Naive B cell (primary cell): ENCODE data around the gene REV1. TPM values are rescaled to one million over a fixed set of nuclear protein-coding genes. Genes with fewer than 3 reads are reported as not detected.
"Not testable (repeated sequence)": the region's sequence is repeated elsewhere in the genome, so short reads cannot be mapped to it uniquely, and the experiment has no call there.

Source experiments
- ATAC-seq, 2 donors: fragments of 150-1000 bp; cut with Tn5 transposase; 2 replicates each; pipeline ENCODE4 v1.10.0; 2021; ENCODE audit warnings: low read depth in 2 of 2, mild to moderate bottlenecking in 2 of 2, moderate library complexity in 2 of 2
- DNase-seq: peaks from one replicate; pipeline ENCODE4 v3.0.0; 2022
- H3K27ac Mint-ChIP-seq, 6 donors: one replicate each; pipeline ENCODE4 v1.8.0; 2020 to 2022; ENCODE audit warnings: mild to moderate bottlenecking in 6 of 6, mixed read lengths in 6 of 6, moderate library complexity in 5 of 6, inconsistent platforms in 2 of 6
- H3K27me3 Mint-ChIP-seq, 3 donors: one replicate each; pipeline ENCODE4 v1.8.0; 2021 to 2022; ENCODE audit warnings: mixed read lengths in 3 of 3, mild to moderate bottlenecking in 1 of 3
- H3K36me3 Mint-ChIP-seq, 2 donors: one replicate each; pipeline ENCODE4 v1.8.0; 2020 to 2022; ENCODE audit warnings: mixed read lengths in 2 of 2, inconsistent platforms in 1 of 2, mild to moderate bottlenecking in 1 of 2
- H3K4me1 Mint-ChIP-seq, 3 donors: one replicate each; pipeline ENCODE4 v1.8.0; 2020 to 2022; ENCODE audit warnings: mixed read lengths in 3 of 3, inconsistent platforms in 1 of 3, mild to moderate bottlenecking in 1 of 3, moderate library complexity in 1 of 3
- H3K4me3 Mint-ChIP-seq, 8 donors: one replicate each; pipeline ENCODE4 v1.8.0; 2020 to 2022; ENCODE audit warnings: mild to moderate bottlenecking in 8 of 8, mixed read lengths in 8 of 8, moderate library complexity in 8 of 8, inconsistent platforms in 2 of 8
- H3K9me3 Mint-ChIP-seq, 7 donors: one replicate each; pipeline ENCODE4 v1.8.0; 2020 to 2022; ENCODE audit warnings: mixed read lengths in 7 of 7, mild to moderate bottlenecking in 5 of 7, inconsistent platforms in 2 of 7, moderate library complexity in 1 of 7
- polyA plus RNA-seq, 6 donors: library from polyadenylated mRNA; unstranded; fragments of 300-500 nt; fragmentation: Illumina TruSeq; gene quantifications; one replicate each; pipeline ENCODE4 v1.2.3, GENCODE V29; 2021; ENCODE audit warnings: low read depth in 6 of 6

REV1 gene
- 10 to 100 TPM; 14.7 to 25.8 (median 17.9) TPM for polyA plus RNA-seq

DNA sequence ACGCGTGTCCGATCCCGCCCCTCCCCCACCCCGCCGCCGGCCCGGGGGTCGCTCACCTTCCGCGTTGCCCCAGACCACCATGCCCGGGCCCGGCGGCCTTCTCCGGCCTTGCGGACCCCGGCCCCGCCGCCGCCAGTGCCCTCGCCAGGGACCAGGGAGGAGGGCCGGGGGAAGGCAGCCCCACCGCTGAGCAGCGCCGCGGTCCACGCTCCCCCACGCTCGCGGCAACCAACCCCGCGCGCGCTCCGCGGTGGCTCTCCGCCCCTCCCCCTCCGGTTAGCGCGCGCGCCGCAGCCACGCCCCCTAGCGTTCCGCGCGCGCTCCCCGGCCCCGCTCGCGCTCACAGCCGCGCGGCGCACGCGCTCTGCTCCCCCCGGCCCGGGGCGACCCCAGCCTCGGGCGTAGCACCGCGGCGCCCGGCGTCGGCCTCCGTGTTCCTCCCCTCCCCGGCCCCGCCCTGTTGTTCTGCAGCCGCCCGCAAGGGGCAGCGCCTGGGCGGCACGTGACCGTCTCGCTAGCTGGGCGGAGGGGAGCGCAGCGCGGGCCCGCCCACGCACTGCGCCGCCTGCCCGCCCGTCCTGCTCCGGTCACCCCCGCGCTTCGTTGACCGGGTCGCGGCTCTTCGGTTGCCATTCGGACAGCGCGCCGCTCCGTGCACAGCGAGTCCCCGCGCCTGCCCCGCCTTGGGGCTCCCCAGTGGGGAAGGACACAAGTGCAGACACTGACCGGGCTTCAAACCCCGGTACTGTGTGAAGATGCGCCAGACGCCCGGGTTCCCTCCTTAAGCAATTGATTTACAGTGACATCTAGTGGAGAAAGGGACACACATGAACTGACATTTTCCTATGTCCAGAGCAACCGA lies at the start of gene REV1:
Gene REV1 (minus strand): TSS at position 257 of the 862 bp plus-strand sequence. CDS start 25,042 bp downstream, outside the sequence.
- H3K27me3 Mint-ChIP-seq: peaks cover 0 to 8% (median 0%) of the 10 kb centered on the region in 3 donors
- H3K4me1 Mint-ChIP-seq: peaks cover 23 to 37% (median 32%) of the 10 kb centered on the region in 3 donors
- H3K4me3 Mint-ChIP-seq: peak within 1 kb of the TSS; percentile 96 to 99 (median 98)
- DNase-seq (peak; percentile 97), ATAC-seq (peak; percentile 79 to 81)
- peak within 1 kb of the TSS; percentile 94 to 100 (median 99) for H3K27ac Mint-ChIP-seq
- H3K36me3 Mint-ChIP-seq: peaks cover 0 to 8% of the 10 kb centered on the region in 2 donors
- H3K9me3 Mint-ChIP-seq: no peaks in the 10 kb centered on the region

DNA sequence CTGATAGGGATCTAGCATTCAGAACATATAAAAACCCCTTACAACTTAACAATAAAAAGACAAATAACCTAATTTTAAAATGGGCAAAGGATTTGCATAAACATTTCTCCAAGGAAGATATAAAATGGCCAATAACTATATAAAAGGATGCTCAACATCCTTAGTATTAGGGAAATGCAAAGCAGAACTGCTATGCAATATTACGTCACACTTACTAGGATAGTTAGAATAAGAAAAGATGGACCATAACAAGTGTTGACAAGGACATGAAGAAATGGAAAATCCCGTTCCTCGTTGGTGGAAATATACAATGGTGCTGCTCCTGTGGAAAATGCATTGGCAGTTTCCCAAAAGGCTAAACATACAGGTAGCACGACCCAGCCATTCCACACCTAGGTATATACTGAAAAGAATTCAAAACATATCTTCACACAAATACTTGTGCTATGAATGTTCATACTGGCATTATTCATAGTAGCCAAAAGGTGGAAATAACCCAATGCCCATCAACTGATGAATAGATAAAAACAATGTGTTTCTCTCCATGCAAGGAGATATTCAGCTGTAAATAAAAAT lies 48.2 kb upstream of the REV1 start:
- Mint-ChIP-seq H3K27ac (no peak overlapping the region), H3K4me3 (no peak overlapping the region)
- ATAC-seq: no peak

DNA sequence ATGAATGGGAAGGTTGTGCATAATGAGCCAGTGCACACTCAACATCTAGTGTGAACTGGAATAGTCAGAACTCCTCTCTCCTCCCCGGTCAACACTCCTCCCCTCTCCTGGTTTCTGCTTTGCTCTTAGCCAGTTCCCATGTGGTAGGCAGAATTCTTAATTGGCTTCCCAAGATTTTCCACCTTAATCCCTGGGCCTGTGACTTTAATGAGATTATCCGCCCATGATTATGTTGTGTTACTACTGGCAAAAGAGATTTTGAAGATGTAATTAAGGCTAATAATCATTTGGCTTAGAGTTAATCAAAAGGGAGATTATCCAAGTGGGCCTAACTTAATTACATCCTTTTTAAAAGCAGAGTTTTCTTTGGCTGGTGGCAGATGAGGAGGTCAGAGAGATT lies 34.2 kb upstream of the REV1 start:
- DNase-seq: no peak
- Mint-ChIP-seq H3K4me3 (no peak overlapping the region), H3K4me1 (no peaks in the 10 kb centered on the region), H3K27me3 (peaks cover 23 to 41% (median 41%) of the 10 kb centered on the region in 3 donors), H3K27ac (no peak overlapping the region), H3K36me3 (peaks cover 0 to 8% of the 10 kb centered on the region in 2 donors), H3K9me3 (no peaks in the 10 kb centered on the region)
- no peak for ATAC-seq

More for the DNA sequence above, 48.2 kb upstream of the REV1 start:
- H3K4me1 Mint-ChIP-seq: peaks cover 0 to 6% (median 5%) of the 10 kb centered on the region in 3 donors
- no peaks in the 10 kb centered on the region for H3K36me3 Mint-ChIP-seq
- DNase-seq: no peak
- peaks cover 0 to 4% (median 0%) of the 10 kb centered on the region in 7 donors for H3K9me3 Mint-ChIP-seq
- H3K27me3 Mint-ChIP-seq: no peaks in the 10 kb centered on the region

DNA sequence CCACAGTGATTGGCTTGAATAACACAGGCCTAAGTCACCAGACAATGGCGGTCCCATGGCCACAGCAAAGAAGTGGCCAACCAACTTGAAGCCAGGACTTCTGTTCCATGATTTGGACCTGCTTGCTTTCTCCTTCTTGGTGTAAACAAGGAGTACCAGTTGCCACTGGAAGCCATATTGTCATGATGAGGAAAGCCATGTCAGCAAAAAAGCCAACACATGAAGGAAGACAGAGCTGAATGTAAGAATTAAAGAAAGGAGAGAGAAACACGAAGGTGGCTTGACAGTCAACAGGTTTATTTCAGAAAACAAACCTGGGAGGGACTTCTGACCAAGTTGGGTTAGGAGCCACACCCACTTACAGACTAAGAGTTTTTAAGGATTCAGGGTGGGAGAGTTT lies 32.3 kb upstream of the REV1 start:
- H3K4me1 Mint-ChIP-seq: no peaks in the 10 kb centered on the region
- no peak overlapping the region for H3K4me3 Mint-ChIP-seq
- DNase-seq: no peak
- no peak for ATAC-seq
- no peak overlapping the region for H3K27ac Mint-ChIP-seq
- H3K27me3 Mint-ChIP-seq: peaks cover 27 to 41% (median 32%) of the 10 kb centered on the region in 3 donors
- no peaks in the 10 kb centered on the region for H3K9me3 Mint-ChIP-seq
- peaks cover 0 to 8% of the 10 kb centered on the region in 2 donors for H3K36me3 Mint-ChIP-seq

DNA sequence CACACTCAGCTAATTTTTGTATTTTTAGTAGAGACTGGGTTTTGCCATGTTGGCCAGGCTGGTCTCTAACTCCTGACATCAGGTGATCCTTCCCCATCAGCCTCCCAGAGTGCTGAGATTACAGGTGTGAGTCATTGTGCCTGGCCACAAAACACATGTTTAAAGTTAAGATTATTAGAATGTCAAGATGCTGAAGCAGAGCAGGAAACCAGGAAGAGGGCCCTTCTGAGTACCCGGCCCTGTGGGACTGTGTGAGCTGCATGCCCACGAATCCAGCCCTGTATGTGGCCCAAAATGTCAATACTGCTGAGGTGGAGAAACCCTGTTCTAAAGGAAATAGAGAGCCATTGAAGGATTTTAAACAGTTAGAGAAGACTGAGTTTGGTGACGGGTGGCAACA lies 31.0 kb upstream of the REV1 start:
- H3K27ac Mint-ChIP-seq: peak overlapping the region in 1 of 6 donors; percentile 42
- ATAC-seq: no peak
- H3K36me3 Mint-ChIP-seq: peaks cover 0 to 8% of the 10 kb centered on the region in 2 donors
- no peak for DNase-seq
- no peaks in the 10 kb centered on the region for H3K4me1 Mint-ChIP-seq
- H3K4me3 Mint-ChIP-seq: no peak overlapping the region
- H3K9me3 Mint-ChIP-seq: no peaks in the 10 kb centered on the region
- peaks cover 15 to 29% (median 19%) of the 10 kb centered on the region in 3 donors for H3K27me3 Mint-ChIP-seq

DNA sequence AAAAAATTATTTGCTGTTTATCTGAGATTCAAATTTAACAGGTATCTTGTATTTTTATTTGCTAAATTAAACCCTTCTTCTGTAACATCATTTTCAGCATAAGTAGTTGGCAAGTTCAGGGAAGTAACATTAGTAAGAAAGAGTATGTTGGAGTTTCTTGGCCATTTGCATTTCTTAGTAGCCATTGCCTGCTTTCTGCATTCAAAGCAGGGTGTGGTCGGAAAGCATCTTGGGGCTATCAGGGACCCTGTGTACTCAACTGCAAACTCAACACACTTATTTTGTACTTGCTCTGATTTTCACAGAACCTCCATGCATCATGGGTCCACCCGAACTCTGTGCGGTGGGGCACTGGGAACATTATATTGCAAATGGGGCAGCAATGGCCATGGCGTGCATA lies 30.4 kb upstream of the REV1 start:
- no peak overlapping the region for H3K4me3 Mint-ChIP-seq
- no peaks in the 10 kb centered on the region for H3K9me3 Mint-ChIP-seq
- H3K36me3 Mint-ChIP-seq: peaks cover 0 to 8% of the 10 kb centered on the region in 2 donors
- peaks cover 15 to 29% (median 19%) of the 10 kb centered on the region in 3 donors for H3K27me3 Mint-ChIP-seq
- no peak for DNase-seq
- H3K4me1 Mint-ChIP-seq: no peaks in the 10 kb centered on the region
- no peak overlapping the region for H3K27ac Mint-ChIP-seq
- no peak for ATAC-seq

DNA sequence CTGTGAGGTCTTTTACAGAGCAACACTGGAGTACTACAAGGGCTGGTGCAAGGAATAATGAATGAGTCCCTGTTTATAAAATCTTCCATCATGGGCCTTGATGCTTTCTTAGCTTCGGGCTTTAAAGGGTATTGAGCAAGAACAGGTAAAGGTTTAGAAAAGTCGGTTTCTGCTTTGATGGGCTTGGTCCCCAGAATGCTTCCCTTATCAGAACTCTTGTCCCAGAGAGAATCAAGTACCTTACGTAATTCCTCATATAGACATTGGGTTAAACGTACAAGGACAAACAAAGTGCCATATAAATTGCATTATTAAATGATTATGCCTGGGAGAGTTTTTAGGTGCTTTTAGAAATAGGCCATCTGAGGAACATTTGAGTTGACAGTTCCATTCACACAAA lies 24.5 kb upstream of the REV1 start:
- H3K27ac Mint-ChIP-seq: no peak overlapping the region
- H3K36me3 Mint-ChIP-seq: no peaks in the 10 kb centered on the region
- no peak for ATAC-seq
- no peak for DNase-seq
- H3K9me3 Mint-ChIP-seq: no peaks in the 10 kb centered on the region
- no peaks in the 10 kb centered on the region for H3K4me1 Mint-ChIP-seq
- peaks cover 14 to 18% (median 15%) of the 10 kb centered on the region in 3 donors for H3K27me3 Mint-ChIP-seq
- H3K4me3 Mint-ChIP-seq: no peak overlapping the region

DNA sequence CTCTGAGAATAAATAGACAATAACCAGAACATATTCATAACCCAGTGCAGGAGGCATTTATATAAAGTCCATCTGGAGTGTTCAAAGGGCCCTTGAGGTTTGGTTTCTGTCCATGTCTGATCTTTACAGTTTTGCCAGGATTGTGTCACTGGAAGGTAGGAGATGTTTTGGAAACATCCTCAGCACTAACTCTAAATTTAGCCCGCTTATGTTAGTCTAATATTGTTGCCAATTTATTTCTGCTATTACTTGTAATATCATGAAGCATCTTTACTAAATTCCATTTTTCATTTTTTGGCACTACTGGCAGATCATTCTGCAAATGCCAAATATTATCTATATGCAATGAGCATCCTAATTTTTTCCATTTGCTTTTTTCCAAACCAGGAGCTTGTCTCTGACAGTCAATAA lies 22.4 kb upstream of the REV1 start:
- no peaks in the 10 kb centered on the region for H3K36me3 Mint-ChIP-seq
- no peak for ATAC-seq
- H3K27ac Mint-ChIP-seq: no peak overlapping the region
- no peak overlapping the region for H3K4me3 Mint-ChIP-seq
- peaks cover 0 to 10% (median 9%) of the 10 kb centered on the region in 3 donors for H3K27me3 Mint-ChIP-seq
- no peak for DNase-seq
- no peaks in the 10 kb centered on the region for H3K4me1 Mint-ChIP-seq
- no peaks in the 10 kb centered on the region for H3K9me3 Mint-ChIP-seq

DNA sequence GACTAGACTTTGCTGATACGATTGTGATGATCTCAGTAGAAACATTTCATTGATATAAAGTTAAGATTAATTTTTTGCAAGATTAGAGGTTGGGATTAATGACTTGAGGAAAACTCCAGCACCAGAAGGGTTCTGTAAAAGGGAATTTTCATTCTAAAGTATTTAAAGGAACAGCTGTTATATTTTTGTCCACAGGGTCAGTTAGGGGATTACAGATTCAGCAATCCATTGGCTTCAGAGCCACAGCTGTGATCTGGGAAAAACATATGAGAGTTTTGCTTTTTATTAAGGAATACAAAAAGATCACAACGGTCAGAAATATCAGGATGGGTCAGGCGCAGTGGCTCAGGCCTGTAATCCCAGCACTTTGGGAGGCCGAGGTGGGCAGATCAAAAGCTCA lies 19.6 kb upstream of the REV1 start:
- H3K9me3 Mint-ChIP-seq: no peaks in the 10 kb centered on the region
- no peak for DNase-seq
- peaks cover 0 to 5% (median 4%) of the 10 kb centered on the region in 3 donors for H3K27me3 Mint-ChIP-seq
- no peak for ATAC-seq
- peaks cover 15 to 16% (median 15%) of the 10 kb centered on the region in 3 donors for H3K4me1 Mint-ChIP-seq
- H3K27ac Mint-ChIP-seq: no peak overlapping the region
- no peak overlapping the region for H3K4me3 Mint-ChIP-seq
- no peaks in the 10 kb centered on the region for H3K36me3 Mint-ChIP-seq

DNA sequence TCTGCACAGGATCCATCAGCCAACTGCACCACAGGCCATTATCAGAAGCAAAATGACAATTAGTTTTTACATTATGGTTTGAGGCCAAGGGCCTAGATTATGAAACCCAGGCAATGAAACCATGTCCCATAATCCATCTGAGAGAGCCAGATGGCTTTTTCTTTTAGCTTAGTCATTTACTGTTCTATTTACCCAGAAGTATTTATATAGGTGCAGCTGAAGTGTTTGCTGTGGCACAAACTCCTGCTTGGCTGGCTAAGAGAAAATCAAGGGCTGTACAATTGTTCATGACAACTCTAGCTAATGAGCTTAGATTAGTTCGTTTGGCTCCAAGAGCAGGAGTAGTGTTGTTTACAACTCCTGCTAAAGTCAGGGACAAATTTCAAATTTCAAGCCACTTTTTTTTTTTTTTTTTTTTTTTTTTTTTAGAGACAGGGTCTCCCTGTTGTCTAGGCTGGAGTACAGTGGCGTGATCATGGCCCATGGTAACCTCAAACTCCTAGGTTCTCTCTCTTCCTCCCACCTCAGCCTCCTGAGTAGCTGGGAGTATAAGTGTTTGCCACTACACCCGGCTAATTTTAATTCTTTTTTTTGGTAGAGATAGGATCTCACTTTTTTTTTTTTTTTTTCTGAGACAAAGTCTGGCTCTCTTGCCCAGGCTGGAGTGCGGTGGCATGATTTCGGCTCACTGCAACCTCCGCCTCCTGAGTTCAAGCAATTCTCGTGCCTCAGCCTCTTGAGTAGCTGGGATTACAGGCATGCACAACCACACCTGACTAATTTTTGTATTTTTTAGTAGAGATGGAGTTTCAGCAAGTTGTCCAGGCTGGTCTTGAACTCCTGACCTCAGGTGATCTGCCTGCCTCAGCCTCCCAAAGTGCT lies 18.4 kb upstream of the REV1 start:
- DNase-seq: no peak
- Mint-ChIP-seq H3K27ac (peak overlapping the region in 1 of 6 donors; percentile 74), H3K36me3 (no peaks in the 10 kb centered on the region), H3K27me3 (peaks cover 0 to 3% (median 0%) of the 10 kb centered on the region in 3 donors), H3K4me1 (peaks cover 15 to 16% (median 15%) of the 10 kb centered on the region in 3 donors), H3K9me3 (no peaks in the 10 kb centered on the region), H3K4me3 (no peak overlapping the region)
- ATAC-seq: no peak

DNA sequence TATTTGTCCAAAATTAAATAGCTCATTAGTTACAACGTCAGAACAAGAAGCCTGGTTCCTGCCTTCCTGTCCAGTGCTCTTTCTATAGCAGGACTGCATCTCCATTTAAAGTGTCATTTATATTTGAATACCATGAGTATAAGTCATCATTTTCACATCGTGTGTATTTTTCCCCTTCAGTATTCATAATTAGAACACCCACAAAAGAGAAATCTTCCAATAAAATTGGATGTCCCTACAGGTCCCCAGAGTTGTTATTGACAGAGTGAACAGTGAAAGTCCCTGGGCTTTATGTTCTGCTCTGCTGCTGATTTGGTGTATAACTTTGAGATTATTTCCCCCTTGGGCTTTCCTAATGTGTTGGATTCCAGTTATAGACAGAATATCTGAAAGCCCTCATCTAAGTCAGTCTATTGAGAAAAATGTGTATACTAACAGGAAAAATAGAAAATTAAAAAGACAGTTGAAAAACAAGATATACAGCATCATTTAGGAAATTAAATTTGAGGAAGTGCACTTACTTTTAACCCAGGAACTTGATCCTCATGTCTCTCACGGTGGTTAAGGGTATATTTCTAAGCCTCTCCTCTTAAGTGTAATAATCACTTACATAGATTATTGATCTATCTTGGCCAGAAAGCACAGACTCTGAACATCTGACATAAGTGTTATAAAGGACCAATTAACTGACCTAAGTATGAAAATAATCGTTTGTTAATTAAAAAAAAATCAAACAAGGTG lies 15.2 kb upstream of the REV1 start:
- ATAC-seq: peak; percentile 34 to 39
- Mint-ChIP-seq H3K36me3 (no peaks in the 10 kb centered on the region), H3K27ac (peak overlapping the region in 4 of 6 donors; percentile 3 to 90 (median 47)), H3K27me3 (peaks cover 7 to 8% (median 8%) of the 10 kb centered on the region in 3 donors), H3K9me3 (no peaks in the 10 kb centered on the region), H3K4me1 (peaks cover 15 to 16% (median 15%) of the 10 kb centered on the region in 3 donors), H3K4me3 (peak overlapping the region in 3 of 8 donors; percentile 8 to 57 (median 30))
- no peak for DNase-seq

DNA sequence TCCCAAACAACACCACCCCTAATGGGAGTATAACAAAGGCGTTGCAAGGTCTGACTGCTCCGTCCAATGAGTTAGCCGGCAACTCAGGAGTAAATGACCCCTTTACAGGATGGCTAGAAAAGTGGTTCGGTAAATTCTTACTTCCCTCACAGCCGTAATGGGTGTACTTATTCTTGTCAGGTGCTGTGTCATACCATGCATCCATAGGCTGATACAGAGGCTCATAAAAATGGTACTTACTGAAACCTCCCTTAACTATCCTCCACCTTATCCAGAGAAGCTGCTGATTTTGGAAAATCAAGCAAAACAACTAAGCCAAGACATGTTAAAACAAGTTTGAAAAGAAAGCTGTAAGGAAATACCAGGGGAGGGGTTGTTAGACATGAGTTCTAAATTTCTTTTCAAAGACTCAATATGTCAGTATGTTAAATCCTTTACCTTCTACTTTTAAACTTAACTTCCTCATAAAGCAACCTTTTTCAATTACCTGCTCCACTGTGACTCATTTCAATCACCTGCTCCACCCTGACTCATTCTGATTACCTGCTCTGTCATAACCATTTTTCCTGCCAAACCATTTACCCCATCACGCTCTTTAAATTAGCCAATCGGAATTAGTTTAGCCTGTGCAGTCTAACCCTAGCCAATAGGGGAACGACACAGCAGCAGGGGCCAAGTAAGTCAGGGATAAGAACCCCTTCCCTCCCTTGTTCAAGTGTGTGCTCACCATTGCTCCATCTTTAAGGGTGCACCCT lies 14.0 kb upstream of the REV1 start:
- Mint-ChIP-seq H3K27me3 (peaks cover 18 to 20% (median 19%) of the 10 kb centered on the region in 3 donors), H3K4me1 (peaks cover 15 to 16% (median 15%) of the 10 kb centered on the region in 3 donors), H3K27ac (peak overlapping the region in 1 of 6 donors; percentile 47)
- not testable (repeated sequence) for ATAC-seq, H3K9me3 Mint-ChIP-seq, H3K4me3 Mint-ChIP-seq, DNase-seq, H3K36me3 Mint-ChIP-seq
